GM21619 (cell line): ENCODE measurements around the gene GJB6.
A peak's percentile ranks its signal among the peaks of the same experiment; 100 is the strongest.

Experiments used
- ATAC-seq: cut with Tn5 transposase; IDR thresholded peaks from one replicate; pipeline ENCODE4 v1.9.1; 2021; ENCODE audit not compliant: unreplicated experiment

Gene GJB6

GRCh38 chr13:20227730-20228129 is 4.4 kb downstream of the GJB6 start:
- no peak for ATAC-seq

- no peak for ATAC-seq
Observed at GRCh38 chr13:20227288-20227687, 4.8 kb downstream of the GJB6 start.

- ATAC-seq, result no peak
Observed at GRCh38 chr13:20222553-20222952, 9.6 kb downstream of the GJB6 start.

GRCh38 chr13:20221772-20222171 is 10.3 kb downstream of the GJB6 start:
- no peak for ATAC-seq

GRCh38 chr13:20219577-20219976 is 12.5 kb downstream of the GJB6 start:
- ATAC-seq, result peak; percentile 93

- ATAC-seq, result no peak
Observed at GRCh38 chr13:20217168-20217567, 15.0 kb downstream of the GJB6 start.

- no peak for ATAC-seq
Observed at GRCh38 chr13:20209948-20210347, 22.2 kb downstream of the GJB6 start.

- ATAC-seq, result no peak
Observed at GRCh38 chr13:20206698-20207235, 25.4 kb downstream of the GJB6 start.

GRCh38 chr13:20206065-20206697 is 25.9 kb downstream of the GJB6 start:
- no peak for ATAC-seq

GRCh38 chr13:20198781-20199180 is 33.3 kb downstream of the GJB6 start:
- no peak for ATAC-seq

- ATAC-seq, result no peak
Observed at GRCh38 chr13:20197361-20197834, 34.7 kb downstream of the GJB6 start.

- ATAC-seq, result no peak
Observed at GRCh38 chr13:20195801-20196200, 36.3 kb downstream of the GJB6 start.

GRCh38 chr13:20193907-20194631 is 38.0 kb downstream of the GJB6 start:
- ATAC-seq, result no peak

- no peak for ATAC-seq
Observed at GRCh38 chr13:20193162-20193906, 38.8 kb downstream of the GJB6 start.

GRCh38 chr13:20192836-20193161 is 39.3 kb downstream of the GJB6 start, which contains the start of gene GJB2:
GJB2 (minus strand) TSS chr13:20192938; CDS start chr13:20189581, 3,357 bp downstream.
- no peak for ATAC-seq

GRCh38 chr13:20192158-20192835 is 39.8 kb downstream of the GJB6 start:
- ATAC-seq, result no peak

- ATAC-seq, result no peak
Observed at GRCh38 chr13:20191311-20192157, 40.6 kb downstream of the GJB6 start.

- no peak for ATAC-seq
Observed at GRCh38 chr13:20190481-20191310, 41.4 kb downstream of the GJB6 start.

GRCh38 chr13:20190076-20190475 is 42.0 kb downstream of the GJB6 start:
- ATAC-seq, result no peak
